Stimulated activated CD8-positive, alpha-beta memory T cell treated with anti-CD3 and anti-CD28 coated beads, Interleukin-12 subunit alpha, Interleukin-12 subunit beta, amount 100 ng/mL, for 24 hours (primary cell): ENCODE results near the gene EIPR1.

Experiments
- DNase-seq: peaks from one replicate; pipeline ENCODE4 v3.0.0-alpha.2; 2020; ENCODE audit errors: extremely low read depth

EIPR1 gene

GRCh38 chr2:3324036-3324386 lies 53.6 kb downstream of the EIPR1 start:
- DNase-seq: no peak

- no peak for DNase-seq
Measured at GRCh38 chr2:3323360-3324035, 54.1 kb downstream of the EIPR1 start.

- no peak for DNase-seq
Measured at GRCh38 chr2:3322311-3322970, 55.2 kb downstream of the EIPR1 start.

- DNase-seq: no peak
Measured at GRCh38 chr2:3321825-3322224, 55.8 kb downstream of the EIPR1 start.

GRCh38 chr2:3320910-3321605 lies 56.6 kb downstream of the EIPR1 start:
- DNase-seq: no peak

GRCh38 chr2:3319745-3320566 lies 57.7 kb downstream of the EIPR1 start:
- DNase-seq: no peak

GRCh38 chr2:3319134-3319533 lies 58.5 kb downstream of the EIPR1 start:
- DNase-seq: no peak

- no peak for DNase-seq
Measured at GRCh38 chr2:3317871-3318590, 59.6 kb downstream of the EIPR1 start.

- no peak for DNase-seq
Measured at GRCh38 chr2:3317277-3317685, 60.3 kb downstream of the EIPR1 start.

GRCh38 chr2:3316456-3317276 lies 61.0 kb downstream of the EIPR1 start:
- no peak for DNase-seq

- no peak for DNase-seq
Measured at GRCh38 chr2:3314626-3315025, 63.0 kb downstream of the EIPR1 start.

- no peak for DNase-seq
Measured at GRCh38 chr2:3313781-3314375, 63.7 kb downstream of the EIPR1 start.

GRCh38 chr2:3312576-3313345 lies 64.9 kb downstream of the EIPR1 start:
- DNase-seq: no peak

- no peak for DNase-seq
Measured at GRCh38 chr2:3311601-3312000, 66.0 kb downstream of the EIPR1 start.

GRCh38 chr2:3309496-3310355 lies 67.9 kb downstream of the EIPR1 start:
- DNase-seq: no peak

GRCh38 chr2:3307901-3308300 lies 69.7 kb downstream of the EIPR1 start:
- no peak for DNase-seq

GRCh38 chr2:3307236-3307635 lies 70.4 kb downstream of the EIPR1 start:
- DNase-seq: no peak

- no peak for DNase-seq
Measured at GRCh38 chr2:3305952-3306351, 71.7 kb downstream of the EIPR1 start.

GRCh38 chr2:3305431-3305830 lies 72.2 kb downstream of the EIPR1 start:
- DNase-seq: no peak
